Nucleus accumbens (tissue), 56 donors: ENCODE data around the gene COG6.
A peak's percentile ranks its signal among the peaks of the same experiment; 100 is the strongest.

ENCODE experiments used
- DNase-seq, 56 donors: peaks; one replicate each; lab custom pipeline; 2025; lab: John Stamatoyannopoulos, UW

Gene COG6

GRCh38 chr13:39655569-39656324, at the start of gene COG6:
Gene COG6 (plus strand): TSS chr13:39655662. CDS start chr13:39655727, 65 bp downstream.
- DNase-seq = peak; percentile 14 to 96 (median 86)

GRCh38 chr13:39605677-39606320, 49.7 kb upstream of the COG6 start:
- DNase-seq = no peak

- no peak for DNase-seq
Measured at GRCh38 chr13:39607876-39608275, 47.6 kb upstream of the COG6 start.

GRCh38 chr13:39612023-39612637, 43.3 kb upstream of the COG6 start:
- peak in 35 of 56 donors; percentile 1 to 87 (median 29) for DNase-seq

GRCh38 chr13:39616087-39616694, 39.3 kb upstream of the COG6 start:
- peak in 34 of 56 donors; percentile 0 to 63 (median 18) for DNase-seq

GRCh38 chr13:39618561-39618960, 36.9 kb upstream of the COG6 start:
- no peak for DNase-seq

GRCh38 chr13:39623466-39623865, 32.0 kb upstream of the COG6 start:
- no peak for DNase-seq

- no peak for DNase-seq
Measured at GRCh38 chr13:39631307-39631706, 24.2 kb upstream of the COG6 start.

GRCh38 chr13:39632994-39633393, 22.5 kb upstream of the COG6 start:
- DNase-seq = no peak

GRCh38 chr13:39635564-39635963, 19.9 kb upstream of the COG6 start:
- DNase-seq = no peak

- DNase-seq = no peak
Measured at GRCh38 chr13:39637890-39638289, 17.6 kb upstream of the COG6 start.

GRCh38 chr13:39641645-39642044, 13.8 kb upstream of the COG6 start:
- DNase-seq = no peak

- DNase-seq = no peak
Measured at GRCh38 chr13:39646122-39646521, 9.3 kb upstream of the COG6 start.

- DNase-seq = peak in 1 of 56 donors; percentile 1
Measured at GRCh38 chr13:39655041-39655568, 357 bp upstream of the COG6 start.

- peak in 1 of 56 donors; percentile 21 for DNase-seq
Measured at GRCh38 chr13:39656325-39656677, 839 bp downstream of the COG6 start.

- no peak for DNase-seq
Measured at GRCh38 chr13:39663508-39663907, 8.0 kb downstream of the COG6 start.

- DNase-seq = no peak
Measured at GRCh38 chr13:39663958-39664357, 8.5 kb downstream of the COG6 start.

GRCh38 chr13:39665763-39666162, 10.3 kb downstream of the COG6 start:
- DNase-seq = no peak

- no peak for DNase-seq
Measured at GRCh38 chr13:39670445-39670844, 15.0 kb downstream of the COG6 start.

- DNase-seq = no peak
Measured at GRCh38 chr13:39672378-39673132, 17.1 kb downstream of the COG6 start.
